Ureter (tissue), 1 donor: Measurements from ENCODE around the gene RAB41. TPM values are rescaled to one million over a fixed set of nuclear protein-coding genes. Genes with fewer than 3 reads are reported as not detected.
"Not testable (repeated sequence)": the region's sequence is repeated elsewhere in the genome, so short reads cannot be mapped to it uniquely, and the experiment has no call there.

ENCODE experiments used
- DNase-seq: peaks from one replicate; pipeline ENCODE4 v3.0.0-alpha.2; 2020; ENCODE audit warnings: low spot score
- total RNA-seq: library from RNA; stranded (reverse); gene quantifications from one replicate; pipeline ENCODE4 v1.2.4, GENCODE V29; 2023
- donor health status: DM: yes; HTN: yes; CAD: no.

Gene RAB41
- total RNA-seq, 1 donor from 2014 or later = not detected

DNA sequence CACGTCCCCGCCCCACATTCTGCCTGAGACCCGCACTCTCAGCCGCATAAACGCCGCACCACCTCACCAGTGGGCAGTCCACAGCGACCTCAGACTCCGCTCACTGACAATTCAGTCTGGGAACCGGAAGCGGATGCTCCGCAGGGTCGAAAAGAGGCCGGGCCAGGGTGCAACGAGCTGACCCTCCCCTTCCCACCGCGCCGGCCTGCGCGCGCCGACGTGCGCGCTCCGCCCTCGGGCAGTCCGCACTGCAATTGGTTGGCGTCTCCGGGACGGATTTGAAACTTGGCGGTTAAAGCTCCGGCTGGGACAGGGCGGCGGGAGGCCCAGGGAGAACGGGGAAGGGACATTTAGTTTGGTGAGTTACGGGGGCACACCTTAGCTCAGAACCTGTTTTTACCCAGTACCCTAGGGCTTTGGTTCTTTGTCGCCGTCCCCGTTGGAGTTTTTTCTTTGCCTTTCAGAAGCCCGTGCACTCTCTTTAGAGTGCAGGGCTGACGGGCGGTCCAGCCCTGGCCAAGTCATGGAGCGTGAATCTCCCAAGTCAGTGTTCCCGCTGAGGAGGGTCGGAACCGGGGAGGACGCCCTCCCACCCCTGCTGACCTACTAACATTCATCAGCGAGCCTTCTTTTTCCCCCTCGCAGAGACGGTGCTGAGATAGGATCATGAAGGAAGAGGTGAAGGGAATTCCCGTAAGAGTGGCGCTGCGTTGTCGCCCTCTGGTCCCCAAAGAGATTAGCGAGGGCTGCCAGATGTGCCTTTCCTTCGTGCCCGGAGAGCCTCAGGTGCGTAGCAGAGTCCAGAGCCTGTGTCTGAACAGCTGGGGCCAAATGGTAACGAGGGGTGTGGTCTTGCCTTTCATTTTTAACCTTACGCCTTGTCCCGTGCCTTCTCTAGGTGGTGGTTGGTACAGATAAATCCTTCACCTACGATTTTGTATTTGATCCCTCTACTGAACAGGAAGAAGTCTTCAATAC, 8.1 kb downstream of the RAB41 start, which contains the start of the genes KIF4A and PDZD11:
TSS of gene KIF4A (plus strand) at position 312 of the 978 bp plus-strand sequence. CDS start at position 667, 355 bp downstream.
TSS of gene PDZD11 (minus strand) at position 135 of the 978 bp plus-strand sequence. CDS start 586 bp downstream, outside the sequence.
- DNase-seq = peak; percentile 82

DNA sequence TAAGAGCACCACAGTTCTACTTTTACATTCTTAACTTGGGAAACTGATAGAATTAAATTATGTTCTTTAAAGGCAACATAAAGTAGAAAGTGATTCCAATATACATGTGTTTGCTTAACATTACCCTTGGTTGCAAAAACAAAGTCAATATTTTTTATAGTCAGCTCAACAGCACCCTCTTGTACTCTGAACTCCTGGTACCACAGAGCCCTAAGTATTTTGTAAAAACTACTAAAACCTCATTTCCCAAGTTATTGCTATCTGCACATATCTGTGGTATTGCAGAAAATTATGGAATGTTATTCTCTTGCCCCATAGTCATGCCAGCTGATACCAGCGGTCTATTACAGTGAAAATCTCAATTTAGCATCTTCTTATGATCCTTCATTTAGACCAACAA, 10.8 kb downstream of the RAB41 start:
- DNase-seq = no peak

DNA sequence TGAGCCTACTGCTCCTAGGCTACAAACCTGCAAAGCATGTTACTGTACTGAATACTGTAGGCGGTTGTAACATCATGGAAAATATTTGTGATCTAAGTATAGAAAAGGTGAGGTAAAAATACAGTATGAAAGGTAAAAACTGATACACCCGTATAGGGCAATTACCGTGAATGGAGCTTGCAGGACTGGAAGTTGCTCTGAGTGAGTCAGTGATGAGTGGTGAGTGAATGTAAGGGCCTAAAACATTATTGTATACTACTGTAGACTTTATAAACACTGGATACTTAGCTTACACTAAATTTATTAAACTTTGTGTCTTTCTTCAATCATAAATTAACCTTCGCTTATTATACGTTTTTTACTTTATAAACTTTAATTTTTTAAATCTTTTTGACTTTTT, 11.6 kb downstream of the RAB41 start:
- DNase-seq = no peak

DNA sequence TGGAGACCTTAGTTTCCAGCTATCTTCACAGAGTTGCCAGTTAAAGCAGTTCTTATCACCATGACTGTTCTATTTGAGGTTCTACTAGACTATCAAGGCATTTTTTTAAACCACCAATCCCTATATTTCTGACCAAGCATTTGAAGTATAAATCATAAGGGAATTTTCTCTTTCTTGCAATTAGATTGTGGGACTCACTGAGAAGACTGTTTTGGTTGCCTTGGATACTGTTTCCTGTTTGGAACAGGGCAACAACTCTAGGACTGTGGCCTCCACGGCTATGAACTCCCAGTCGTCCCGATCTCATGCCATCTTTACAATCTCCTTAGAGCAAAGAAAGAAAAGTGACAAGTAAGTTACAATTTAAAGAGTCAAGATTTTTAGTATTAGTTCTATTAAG, 19.7 kb downstream of the RAB41 start:
- no peak for DNase-seq

DNA sequence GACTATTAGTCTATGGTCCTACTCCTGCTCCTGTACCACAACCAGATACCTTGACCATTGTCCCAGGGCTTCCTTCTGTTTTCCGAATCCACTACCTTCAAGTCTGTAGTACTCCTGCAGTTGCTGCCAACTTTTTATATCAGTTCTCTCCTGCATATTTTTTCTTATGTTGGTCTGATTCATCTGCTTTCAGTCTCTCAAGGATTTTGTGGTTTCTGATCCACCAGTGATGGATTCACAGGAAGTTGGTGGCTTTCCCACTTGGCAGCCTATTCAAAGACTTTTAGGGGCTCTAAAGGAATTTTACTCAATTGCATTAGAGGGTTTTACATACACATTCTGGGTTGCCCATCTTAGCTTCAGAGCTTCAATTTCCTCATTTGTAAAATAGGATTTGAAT, 31.5 kb downstream of the RAB41 start:
- no peak for DNase-seq

DNA sequence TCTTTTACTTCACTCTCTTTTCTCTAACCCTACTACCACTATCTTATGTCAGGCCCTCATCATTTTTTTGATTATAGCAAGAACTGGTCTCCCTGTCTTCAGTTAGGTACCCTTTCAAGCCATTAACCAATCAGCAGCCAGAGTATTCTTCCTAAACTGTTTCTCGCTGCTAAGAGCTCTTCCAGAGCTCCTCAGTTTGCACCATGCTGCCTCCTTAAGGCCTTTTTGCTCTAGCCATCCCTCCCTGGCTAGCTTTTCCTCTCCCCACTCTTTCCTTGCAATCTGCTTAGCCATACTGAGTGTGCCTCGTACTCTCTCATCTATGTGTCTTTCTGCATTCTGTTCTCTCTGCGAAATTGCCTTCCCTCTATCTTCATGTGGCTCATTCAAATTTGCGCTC, 40.8 kb downstream of the RAB41 start:
- no peak for DNase-seq

DNA sequence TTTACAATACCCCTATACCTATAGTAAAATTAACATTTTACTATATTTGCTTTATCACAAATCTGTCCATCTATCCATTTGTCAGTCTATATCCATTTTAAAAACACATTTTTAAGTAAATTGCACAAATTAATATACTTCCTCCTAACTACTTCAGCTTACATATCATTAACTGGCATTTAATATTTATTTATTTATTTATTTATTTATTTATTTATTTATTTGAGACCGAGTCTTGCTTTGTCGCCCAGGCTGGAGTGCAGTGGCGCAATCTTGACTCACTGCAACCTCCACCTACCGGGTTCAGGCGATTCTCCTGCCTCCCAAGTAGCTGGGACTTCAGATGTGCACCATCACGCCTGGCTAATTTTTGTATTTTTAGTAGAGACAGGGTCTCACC, 41.7 kb downstream of the RAB41 start:
- DNase-seq = not testable (repeated sequence)

DNA sequence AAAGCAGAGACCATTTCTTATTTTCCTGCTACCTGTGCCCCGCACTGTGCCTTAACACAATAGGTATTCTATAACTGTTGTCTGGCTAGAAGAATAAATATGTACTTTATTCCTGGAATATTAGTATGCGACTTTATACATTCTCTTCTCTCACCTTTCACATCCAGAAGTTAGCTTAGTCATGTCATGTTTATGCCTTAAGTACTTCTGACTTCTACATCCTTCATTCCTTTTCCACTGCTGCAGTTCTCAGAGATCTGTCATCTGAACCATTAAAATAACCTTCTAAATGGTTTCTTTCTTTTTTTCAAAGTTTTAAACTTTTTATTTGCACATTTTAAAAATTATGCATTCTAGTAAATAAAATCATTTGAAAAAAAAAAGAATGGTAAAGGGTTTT, 42.4 kb downstream of the RAB41 start:
- DNase-seq = no peak

DNA sequence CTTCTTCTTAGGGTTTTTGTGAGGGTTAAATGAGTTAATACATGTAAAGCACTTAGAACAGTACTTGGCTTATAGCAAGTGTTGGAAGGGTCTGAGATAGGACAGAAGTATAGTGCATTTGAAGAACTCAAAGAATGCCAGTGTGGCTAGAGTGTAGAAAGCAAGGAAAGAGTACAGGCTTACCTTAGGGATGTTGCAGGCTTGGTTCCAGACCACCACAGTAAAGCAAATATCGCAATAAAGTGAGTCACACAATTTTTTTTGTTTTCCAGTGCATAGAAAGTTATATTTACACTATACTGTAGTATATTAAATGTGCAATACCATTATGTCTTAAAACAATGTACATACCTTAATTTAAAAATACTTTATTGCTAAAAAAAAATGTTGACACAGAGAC, 49.2 kb downstream of the RAB41 start:
- DNase-seq = no peak

DNA sequence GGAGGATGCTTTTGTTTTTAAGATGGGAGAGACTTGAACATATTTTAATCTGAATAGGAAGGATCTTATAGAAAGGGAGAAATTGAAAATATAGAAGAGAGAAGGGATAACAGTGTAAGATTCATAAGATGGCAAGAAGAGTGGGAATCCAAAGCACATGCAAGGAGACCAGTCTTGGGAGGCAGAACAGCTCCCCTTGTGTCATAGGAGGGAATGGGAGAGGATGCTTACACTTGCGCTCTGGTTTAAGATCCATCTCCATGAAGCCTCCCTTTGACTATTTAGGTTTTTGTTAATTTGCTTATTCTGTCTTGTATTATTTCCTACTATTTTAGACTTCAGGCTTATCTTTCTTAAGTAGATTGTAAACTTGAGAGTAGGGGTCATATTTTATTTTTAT, 50.6 kb downstream of the RAB41 start:
- no peak for DNase-seq

Other genes starting within 250 kb of the RAB41 start
- not detected for gene AWAT2, start 232.2 kb upstream of the RAB41 start, total RNA-seq
- not detected for gene OTUD6A, start 219.7 kb upstream of the RAB41 start, total RNA-seq
- 43.4 TPM for gene IGBP1, start 148.7 kb upstream of the RAB41 start, total RNA-seq
- not detected for gene DGAT2L6, start 104.7 kb upstream of the RAB41 start, total RNA-seq
- not detected for gene AWAT1, start 47.5 kb upstream of the RAB41 start, total RNA-seq
- gene P2RY4, start 22.0 kb upstream of the RAB41 start, total RNA-seq = 1.7 TPM
- gene ARR3, start 13.8 kb upstream of the RAB41 start, total RNA-seq = not detected
- gene PDZD11, start 7.8 kb downstream of the RAB41 start, total RNA-seq = 40.4 TPM
- gene KIF4A, start 7.9 kb downstream of the RAB41 start, total RNA-seq = 1.0 TPM
- gene GDPD2, start 141.1 kb downstream of the RAB41 start, total RNA-seq = 1.5 TPM
- 34.2 TPM for gene DLG3, start 162.7 kb downstream of the RAB41 start, total RNA-seq